ENCODE measurements around the gene POU2AF3.

POU2AF3 gene

DNA sequence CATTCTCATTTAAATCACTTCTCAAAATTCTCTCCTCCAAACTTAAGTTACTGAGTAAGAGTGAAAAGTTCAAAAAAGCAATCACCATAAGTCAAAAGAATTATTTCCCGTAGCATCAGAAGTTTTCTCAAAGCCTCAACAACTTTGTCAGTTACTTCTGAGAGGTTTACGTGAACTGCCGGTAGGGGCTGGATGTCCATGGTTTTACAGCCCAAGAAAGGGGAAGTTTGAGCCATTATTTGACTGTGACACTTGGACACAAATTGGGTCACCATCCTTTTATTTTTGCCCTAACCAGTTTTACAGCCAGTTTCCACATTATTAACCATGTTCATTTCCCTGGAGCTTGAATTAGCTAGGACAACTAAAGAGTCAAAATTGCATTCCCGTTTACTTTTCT is 7.5 kb downstream of the POU2AF3 start:
- TF ChIP-seq TCF12 (IDR thresholded peaks at IDR 0.05; ENCODE audit: low read depth) (no peak), CREB1 (IDR thresholded peaks at IDR 0.05; ENCODE audit: low read depth) (no peak), ZBTB7A (IDR thresholded peaks at IDR 0.05; ENCODE audit: low read depth) (no peak), FOXM1 (IDR thresholded peaks at IDR 0.05; ENCODE audit: borderline replicate concordance, low read depth) (no peak), TEAD4 (IDR thresholded peaks at IDR 0.05) (no peak), NFIC (IDR thresholded peaks at IDR 0.05) (no peak), TAF1 (IDR thresholded peaks at IDR 0.05; ENCODE audit: low read depth) (no peak), EGR1 (IDR thresholded peaks at IDR 0.05) (no peak), RAD21 (IDR thresholded peaks at IDR 0.05; ENCODE audit: low read depth) (no peak)
- TF ChIP-seq, protein P1, sequence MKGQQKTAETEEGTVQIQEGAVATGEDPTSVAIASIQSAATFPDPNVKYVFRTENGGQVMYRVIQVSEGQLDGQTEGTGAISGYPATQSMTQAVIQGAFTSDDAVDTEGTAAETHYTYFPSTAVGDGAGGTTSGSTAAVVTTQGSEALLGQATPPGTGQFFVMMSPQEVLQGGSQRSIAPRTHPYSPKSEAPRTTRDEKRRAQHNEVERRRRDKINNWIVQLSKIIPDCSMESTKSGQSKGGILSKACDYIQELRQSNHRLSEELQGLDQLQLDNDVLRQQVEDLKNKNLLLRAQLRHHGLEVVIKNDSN (IDR thresholded peaks at IDR 0.05): no peak

DNA sequence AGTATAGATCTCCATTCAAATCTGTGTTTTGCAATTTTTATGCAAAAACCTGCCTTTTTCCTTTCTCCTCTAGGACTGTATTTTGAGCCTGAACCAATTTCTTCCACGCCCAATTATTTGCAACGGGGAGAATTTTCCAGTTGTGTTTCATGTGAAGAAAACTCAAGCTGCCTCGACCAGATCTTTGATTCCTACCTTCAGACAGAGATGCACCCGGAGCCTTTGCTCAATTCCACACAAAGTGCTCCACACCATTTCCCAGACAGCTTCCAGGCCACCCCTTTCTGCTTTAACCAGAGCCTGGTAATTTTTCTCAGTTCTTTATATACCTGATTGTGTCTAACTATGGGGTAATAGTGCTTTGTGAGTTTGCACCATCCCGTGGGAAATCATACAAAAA is 8.0 kb downstream of the POU2AF3 start:
- no peak for TF ChIP-seq NFIC (IDR thresholded peaks at IDR 0.05)
- TF ChIP-seq YY1 (IDR thresholded peaks at IDR 0.05; ENCODE audit: low read depth): no peak
- no peak for TF ChIP-seq TAF1 (IDR thresholded peaks at IDR 0.05; ENCODE audit: low read depth)
- TF ChIP-seq RAD21 (IDR thresholded peaks at IDR 0.05; ENCODE audit: low read depth): no peak
- TF ChIP-seq ZBTB7A (IDR thresholded peaks at IDR 0.05; ENCODE audit: low read depth): no peak
- TF ChIP-seq, protein P2, sequence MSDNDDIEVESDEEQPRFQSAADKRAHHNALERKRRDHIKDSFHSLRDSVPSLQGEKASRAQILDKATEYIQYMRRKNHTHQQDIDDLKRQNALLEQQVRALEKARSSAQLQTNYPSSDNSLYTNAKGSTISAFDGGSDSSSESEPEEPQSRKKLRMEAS (IDR thresholded peaks at IDR 0.05): no peak
- TF ChIP-seq CEBPB (IDR thresholded peaks at IDR 0.05): no peak
- no peak for TF ChIP-seq EP300 (IDR thresholded peaks at IDR 0.05; ENCODE audit: borderline replicate concordance)

DNA sequence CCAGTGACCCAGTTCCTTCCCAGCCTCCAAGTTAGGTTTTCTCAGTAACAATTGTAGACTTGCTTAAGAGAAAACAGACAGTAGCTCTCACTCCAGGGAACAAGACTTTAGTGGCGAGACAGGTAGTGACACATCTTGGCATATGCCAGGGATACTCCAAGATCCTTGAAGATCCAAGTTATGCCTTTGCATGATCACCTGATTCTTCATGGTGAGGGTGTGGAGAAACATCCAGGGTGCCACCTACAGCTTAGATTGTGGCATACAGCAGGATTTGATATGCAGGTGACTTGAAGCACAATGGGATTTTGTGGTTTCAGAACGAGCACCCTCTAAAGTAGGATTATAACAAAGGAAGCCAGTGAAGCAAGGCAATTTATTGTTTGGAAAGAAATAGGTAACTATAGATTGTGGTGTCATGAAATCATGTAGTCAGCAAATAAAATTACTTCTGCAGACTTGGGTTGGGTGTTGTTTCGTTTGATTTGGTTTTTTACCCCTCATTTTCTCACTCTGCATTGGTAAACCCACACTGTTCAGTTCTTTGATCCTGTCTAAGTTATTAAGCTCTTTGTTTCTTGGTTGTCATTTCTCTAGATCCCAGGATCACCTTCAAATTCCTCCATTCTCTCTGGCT is 9.2 kb downstream of the POU2AF3 start:
- TF ChIP-seq TEAD4 (IDR thresholded peaks at IDR 0.05): no peak

DNA sequence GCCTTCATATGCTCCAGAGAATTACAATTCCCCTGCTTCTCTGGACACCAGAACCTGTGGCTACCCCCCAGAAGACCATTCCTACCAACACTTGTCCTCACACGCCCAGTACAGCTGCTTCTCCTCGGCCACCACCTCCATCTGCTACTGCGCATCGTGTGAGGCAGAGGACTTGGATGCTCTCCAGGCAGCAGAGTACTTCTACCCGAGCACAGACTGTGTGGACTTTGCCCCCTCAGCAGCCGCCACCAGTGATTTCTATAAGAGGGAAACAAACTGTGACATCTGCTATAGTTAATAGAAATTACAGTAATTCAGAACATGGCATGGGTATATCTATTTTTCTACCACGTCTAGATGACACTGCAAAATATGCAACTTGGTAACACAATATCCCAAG is 9.8 kb downstream of the POU2AF3 start:
- TF ChIP-seq, protein P3, sequence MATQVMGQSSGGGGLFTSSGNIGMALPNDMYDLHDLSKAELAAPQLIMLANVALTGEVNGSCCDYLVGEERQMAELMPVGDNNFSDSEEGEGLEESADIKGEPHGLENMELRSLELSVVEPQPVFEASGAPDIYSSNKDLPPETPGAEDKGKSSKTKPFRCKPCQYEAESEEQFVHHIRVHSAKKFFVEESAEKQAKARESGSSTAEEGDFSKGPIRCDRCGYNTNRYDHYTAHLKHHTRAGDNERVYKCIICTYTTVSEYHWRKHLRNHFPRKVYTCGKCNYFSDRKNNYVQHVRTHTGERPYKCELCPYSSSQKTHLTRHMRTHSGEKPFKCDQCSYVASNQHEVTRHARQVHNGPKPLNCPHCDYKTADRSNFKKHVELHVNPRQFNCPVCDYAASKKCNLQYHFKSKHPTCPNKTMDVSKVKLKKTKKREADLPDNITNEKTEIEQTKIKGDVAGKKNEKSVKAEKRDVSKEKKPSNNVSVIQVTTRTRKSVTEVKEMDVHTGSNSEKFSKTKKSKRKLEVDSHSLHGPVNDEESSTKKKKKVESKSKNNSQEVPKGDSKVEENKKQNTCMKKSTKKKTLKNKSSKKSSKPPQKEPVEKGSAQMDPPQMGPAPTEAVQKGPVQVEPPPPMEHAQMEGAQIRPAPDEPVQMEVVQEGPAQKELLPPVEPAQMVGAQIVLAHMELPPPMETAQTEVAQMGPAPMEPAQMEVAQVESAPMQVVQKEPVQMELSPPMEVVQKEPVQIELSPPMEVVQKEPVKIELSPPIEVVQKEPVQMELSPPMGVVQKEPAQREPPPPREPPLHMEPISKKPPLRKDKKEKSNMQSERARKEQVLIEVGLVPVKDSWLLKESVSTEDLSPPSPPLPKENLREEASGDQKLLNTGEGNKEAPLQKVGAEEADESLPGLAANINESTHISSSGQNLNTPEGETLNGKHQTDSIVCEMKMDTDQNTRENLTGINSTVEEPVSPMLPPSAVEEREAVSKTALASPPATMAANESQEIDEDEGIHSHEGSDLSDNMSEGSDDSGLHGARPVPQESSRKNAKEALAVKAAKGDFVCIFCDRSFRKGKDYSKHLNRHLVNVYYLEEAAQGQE (IDR thresholded peaks at IDR 0.05; ENCODE audit: low read depth): no peak
- no peak for TF ChIP-seq CREB1 (IDR thresholded peaks at IDR 0.05; ENCODE audit: low read depth)
- TF ChIP-seq RAD21 (IDR thresholded peaks at IDR 0.05; ENCODE audit: low read depth): no peak

DNA sequence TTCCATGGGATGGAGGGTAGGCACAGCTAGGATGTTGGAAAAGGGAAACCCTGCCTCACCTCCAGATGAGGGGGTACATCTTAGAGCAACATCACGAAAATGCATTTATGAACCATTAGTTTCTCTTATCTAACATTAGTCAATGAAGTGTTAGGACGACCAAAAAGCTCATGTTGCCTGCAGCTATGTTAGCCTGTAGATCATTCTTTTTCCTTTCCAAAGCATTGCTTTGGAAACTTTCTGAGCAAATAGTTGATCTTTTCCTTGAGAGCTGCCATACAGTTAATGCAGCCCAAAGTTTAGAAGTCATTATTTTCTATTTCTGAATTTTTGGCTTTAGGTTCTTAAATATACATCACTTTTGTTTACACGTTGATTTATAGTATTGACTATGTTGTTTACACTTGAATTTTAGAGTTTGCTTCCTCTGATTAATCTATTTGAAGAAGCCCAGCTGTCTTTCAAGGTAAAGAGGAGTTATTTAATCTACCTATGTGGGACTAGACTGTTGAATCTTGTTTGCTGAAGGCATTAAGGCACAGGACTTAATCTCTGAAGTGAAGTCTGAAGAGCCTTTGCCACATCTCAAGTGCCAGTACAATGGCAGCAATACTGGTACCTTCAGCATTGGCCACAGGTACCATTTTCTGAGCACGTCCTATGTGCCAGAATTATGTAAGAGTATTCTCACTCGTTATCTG is 11.0 kb downstream of the POU2AF3 start:
- TF ChIP-seq CREB1 (IDR thresholded peaks at IDR 0.05; ENCODE audit: low read depth) (no peak), YY1 (IDR thresholded peaks at IDR 0.05; ENCODE audit: low read depth) (no peak), TEAD4 (IDR thresholded peaks at IDR 0.05) (no peak), EGR1 (IDR thresholded peaks at IDR 0.05) (no peak)

DNA sequence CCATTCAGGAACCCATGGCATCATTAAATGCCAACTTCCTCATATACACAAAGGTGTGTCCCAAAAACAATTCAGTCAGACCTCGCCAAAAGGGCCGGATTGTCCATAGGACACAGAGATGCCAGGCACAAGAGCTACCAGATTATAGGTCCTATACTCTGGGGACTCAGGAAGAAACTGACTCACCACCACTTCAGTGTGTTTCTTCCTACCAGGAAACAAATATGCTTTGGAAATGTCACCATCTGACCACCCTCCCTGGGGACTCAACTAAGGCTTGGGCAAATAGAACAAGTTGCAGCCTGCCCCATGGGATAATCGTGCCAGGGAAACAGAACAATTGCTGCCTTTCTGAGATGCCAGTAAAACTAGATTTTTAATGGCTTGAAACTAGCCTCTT is 11.7 kb downstream of the POU2AF3 start:
- no peak for TF ChIP-seq NFIC (IDR thresholded peaks at IDR 0.05)
- no peak for TF ChIP-seq TAF1 (IDR thresholded peaks at IDR 0.05; ENCODE audit: low read depth)
- TF ChIP-seq, protein P1 (IDR thresholded peaks at IDR 0.05): no peak

DNA sequence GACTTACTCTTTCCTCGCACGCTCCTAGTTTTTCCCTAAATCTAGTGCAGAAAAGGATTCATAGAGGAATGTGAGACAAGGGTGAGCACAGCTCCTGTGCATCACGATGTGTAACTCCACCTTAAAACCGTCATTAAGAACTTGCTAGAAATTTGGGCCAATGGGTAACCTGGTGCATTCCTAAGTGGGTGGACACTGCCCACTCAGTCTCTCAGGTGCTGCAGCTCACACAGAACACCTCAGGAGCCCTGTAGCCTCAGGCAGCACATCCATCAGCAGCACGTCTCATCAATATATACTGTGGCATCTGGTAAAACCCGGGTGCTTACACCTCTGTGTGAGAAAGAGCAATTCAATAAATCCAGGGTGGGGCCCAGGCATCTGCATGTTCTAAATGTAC is 12.4 kb downstream of the POU2AF3 start:
- TF ChIP-seq CEBPB (IDR thresholded peaks at IDR 0.05) (no peak), ZBTB7A (IDR thresholded peaks at IDR 0.05; ENCODE audit: low read depth) (no peak), TCF12 (IDR thresholded peaks at IDR 0.05; ENCODE audit: low read depth) (no peak), EGR1 (IDR thresholded peaks at IDR 0.05) (no peak), YY1 (IDR thresholded peaks at IDR 0.05; ENCODE audit: low read depth) (no peak), CREB1 (IDR thresholded peaks at IDR 0.05; ENCODE audit: low read depth) (no peak), NFIC (IDR thresholded peaks at IDR 0.05) (no peak), EP300 (IDR thresholded peaks at IDR 0.05; ENCODE audit: borderline replicate concordance) (no peak), RAD21 (IDR thresholded peaks at IDR 0.05; ENCODE audit: low read depth) (no peak), TEAD4 (IDR thresholded peaks at IDR 0.05) (no peak), TAF1 (IDR thresholded peaks at IDR 0.05; ENCODE audit: low read depth) (no peak), FOXM1 (IDR thresholded peaks at IDR 0.05; ENCODE audit: borderline replicate concordance, low read depth) (no peak)
- TF ChIP-seq, protein P1 (IDR thresholded peaks at IDR 0.05): no peak
- TF ChIP-seq, protein P2 (IDR thresholded peaks at IDR 0.05): no peak
- TF ChIP-seq, protein P3 (IDR thresholded peaks at IDR 0.05; ENCODE audit: low read depth): no peak

Measured in Ishikawa (cell line).